GOT3 (cell line): Measurements from ENCODE around the gene NMT2.

Source experiments
- DNase-seq: peaks from one replicate; lab custom pipeline; 2025; ENCODE audit warnings: mixed read lengths; lab: John Stamatoyannopoulos, UW

The NMT2 gene

DNA sequence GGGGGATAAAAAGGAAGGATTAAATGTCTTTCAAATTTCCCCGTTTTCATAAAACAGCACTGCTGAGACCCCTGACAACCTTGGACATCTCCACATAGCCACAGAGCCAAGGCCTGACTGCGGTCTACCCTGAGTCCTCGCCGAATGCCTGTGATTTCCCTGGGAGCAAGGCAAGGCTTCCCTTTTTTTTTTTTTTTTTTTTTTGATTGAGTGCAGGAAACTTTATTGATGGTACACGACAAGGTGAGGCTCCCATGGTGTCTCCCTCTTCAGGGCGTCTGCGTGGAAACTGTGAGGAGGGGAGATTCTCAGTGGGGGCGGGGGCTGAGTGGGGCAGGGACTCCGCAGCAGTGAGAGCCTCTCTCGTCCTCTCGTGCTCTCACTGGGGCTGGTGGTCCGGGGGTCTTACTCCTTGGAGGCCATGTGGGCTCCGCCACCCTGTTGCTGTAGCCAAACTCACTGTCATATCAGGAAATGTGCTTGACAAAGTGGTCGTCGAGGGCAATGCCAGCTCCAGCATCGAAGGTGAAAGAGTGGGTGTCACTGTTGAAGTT is 75.6 kb downstream of the NMT2 start:
- DNase-seq = no peak

GRCh38 chr10:15091418-15091817 is 77.1 kb downstream of the NMT2 start:
- no peak for DNase-seq

GRCh38 chr10:15088428-15089261 is 79.8 kb downstream of the NMT2 start, which contains the start of gene ACBD7:
Gene ACBD7, minus strand, starts transcription at chr10:15088776. Its CDS starts 48 bp downstream, at chr10:15088728.
- DNase-seq = peak; percentile 30

DNA sequence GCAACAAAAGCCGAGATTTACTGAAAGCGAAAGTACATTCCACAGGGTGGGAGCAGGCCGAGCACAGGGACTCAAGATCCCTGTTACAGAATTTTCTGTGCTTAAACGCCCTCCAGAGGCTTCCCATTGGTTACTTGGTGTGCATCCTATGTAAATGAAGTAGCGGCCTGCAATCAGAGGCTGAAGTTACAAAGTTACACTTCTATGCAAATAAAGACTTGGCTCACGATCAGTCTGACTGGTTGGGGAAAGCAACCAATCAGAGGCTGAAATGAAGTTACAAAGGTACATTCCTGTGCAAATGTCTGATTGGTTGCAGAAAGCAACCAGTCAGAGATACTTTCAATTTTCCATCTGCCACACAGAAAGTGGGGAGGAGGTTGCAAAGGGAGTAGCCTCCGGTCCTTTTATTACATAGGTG is 84.0 kb downstream of the NMT2 start:
- DNase-seq = peak; percentile 20

DNA sequence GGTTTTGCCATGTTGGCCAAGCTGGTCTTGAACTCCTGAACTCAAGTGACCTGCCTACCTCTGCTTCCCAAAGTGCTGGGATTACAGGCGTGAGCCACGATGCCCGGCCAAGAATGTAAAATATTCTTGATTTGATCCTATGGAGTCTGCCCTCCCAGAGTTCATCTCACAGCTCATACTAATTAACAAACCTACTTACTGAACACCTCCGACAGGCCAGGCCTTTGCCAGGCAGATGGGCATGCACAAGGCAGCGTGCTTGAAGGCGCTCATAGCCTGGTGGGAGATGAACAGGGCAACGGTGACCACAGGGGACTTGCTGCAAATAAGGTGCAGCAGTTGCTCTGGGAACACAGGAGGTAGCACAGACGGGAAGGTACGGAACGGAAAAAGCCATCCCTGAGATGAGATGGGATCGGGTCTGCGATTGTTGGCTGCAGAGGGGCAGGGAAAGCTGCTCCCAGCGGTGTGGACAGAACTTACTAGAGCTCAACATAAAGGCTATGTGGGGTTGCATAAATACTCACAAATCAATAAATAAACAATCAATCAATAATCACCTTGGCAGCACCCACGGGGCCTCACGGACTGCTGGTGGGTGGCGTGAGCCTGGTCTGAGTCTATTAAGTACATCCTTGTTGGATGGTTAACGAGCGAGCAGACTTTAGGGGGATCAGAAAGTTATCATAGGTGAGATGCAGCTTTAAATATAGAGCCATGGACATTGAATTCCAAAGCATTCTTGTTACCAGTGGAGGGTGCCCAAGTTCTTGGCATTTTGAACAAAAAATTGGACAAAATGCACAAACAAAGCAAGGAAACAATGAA is 84.6 kb downstream of the NMT2 start:
- DNase-seq = no peak

GRCh38 chr10:15075421-15075820 is 93.1 kb downstream of the NMT2 start:
- DNase-seq = no peak

DNA sequence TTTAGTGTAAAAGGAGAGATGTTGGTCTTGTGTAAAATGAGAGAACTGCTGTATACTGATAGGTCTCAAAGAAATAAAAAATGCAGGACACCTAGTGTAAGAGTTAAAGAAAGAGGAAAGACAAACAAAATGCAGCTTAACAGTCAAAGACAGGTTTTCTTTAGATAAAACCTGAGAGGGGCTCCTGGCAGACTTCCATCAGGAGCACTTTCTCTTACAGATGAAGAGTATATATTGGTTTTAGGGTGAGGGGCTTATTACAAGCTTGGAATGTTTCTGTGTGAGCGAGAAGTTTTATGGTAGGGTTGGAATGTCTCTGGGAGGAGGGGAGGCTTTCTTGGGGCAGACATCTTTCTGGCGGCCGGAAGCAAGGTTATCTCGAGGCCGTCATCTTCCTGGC is 96.1 kb downstream of the NMT2 start:
- no peak for DNase-seq

DNA sequence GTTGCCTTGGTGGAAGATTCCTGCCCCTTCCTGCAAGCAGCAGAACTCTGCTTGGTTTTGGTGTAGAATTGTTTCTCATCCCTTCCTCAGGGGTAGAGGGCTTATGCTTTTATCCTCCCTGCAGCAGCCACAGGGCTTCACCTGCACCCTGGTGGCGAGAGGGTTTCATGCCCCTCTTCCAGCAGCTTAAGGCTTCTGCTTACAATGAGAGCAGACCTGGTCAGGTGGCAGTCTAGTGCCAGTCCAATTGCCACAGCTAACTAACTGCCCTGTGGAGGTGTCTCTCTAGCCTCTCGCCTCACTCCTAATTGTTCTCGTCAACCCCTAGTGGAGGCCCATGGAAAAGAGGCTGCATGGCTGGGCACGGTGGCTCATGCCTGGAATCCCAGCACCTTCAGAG is 99.3 kb downstream of the NMT2 start:
- no peak for DNase-seq

- no peak for DNase-seq
These were observed 99.7 kb downstream of the NMT2 start for GRCh38 chr10:15068802-15069201.

DNA sequence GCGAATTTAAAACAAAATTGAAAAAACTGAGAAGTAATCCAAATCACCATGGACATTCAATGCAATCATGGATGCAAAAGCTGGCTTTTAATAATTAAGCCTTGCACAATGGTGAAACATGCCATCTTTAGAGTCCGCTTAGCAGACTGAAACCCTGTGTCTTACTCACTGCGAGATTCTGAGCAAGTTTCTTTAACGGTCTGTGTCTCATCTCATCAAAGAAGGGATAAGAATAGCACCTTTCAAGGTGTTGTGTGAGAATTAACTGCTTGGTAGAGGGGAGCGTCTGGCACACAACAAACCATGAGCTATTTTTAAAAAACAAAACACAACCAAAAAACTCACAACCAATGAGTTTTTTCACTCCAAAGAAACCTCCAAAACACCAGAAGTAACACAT is 101.3 kb downstream of the NMT2 start:
- DNase-seq = no peak

DNA sequence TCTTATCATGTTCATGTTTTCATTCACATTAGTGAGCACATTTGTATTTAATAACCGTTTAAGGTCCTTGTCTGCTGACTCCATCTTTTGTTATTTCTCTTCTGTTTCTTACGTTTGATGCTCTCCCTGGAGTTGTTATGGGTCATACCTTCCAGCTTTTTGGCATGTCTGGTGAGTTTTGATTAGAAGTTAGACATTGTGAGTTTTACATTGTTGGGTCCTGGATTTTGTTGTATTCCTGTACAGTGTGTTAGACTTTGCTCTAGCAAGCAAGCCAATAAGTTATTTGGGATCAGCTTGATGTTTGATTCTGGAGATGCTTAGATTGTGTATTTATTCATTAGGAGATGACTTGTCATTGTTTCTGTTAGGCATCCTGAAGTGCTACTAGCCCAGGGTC is 107.9 kb downstream of the NMT2 start:
- DNase-seq = no peak

DNA sequence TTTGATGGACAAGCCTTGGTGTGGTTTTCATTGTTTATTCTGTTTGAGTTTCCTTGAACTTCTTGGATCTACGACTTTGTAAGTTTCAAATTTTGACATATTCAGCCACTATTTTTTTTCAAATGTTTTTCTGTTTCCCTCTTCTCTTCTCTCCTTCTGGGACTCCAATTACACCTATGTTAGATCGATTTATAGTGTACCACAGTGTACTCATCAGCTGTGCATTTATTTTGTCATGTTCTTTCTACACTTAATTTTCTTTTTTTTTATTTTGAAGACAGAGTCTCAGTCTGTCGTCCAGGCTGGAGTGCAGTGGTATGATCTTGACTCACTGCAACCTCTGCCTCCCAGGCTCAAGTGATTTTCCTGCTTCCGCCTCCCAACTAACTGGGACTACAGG is 108.6 kb downstream of the NMT2 start:
- DNase-seq = no peak

DNA sequence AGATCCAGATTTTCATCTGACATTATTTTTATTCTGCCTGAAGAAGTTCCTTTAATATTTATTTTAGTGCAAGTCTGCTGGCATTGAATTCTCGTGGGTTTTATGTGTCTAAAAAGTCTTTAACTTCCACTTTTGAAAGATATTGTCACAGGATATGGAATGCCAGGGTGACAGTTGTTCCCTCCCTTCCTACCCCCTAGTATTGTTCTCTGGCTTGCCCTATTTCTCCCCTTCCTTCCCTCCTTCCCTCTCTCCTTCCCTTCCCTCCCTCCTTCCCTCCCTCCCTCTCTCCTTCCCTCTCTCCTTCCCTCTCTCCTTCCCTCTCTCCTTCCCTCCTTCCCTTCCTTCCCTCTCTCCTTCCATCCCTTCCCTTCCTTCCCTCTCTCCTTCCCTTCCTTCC is 109.8 kb downstream of the NMT2 start:
- DNase-seq = no peak
